T-helper 22 cell (primary cell): ENCODE results near the gene RBFOX2.
"Not testable (repeated sequence)": the region's sequence is repeated elsewhere in the genome, so short reads cannot be mapped to it uniquely, and the experiment has no call there.

Experiments
- DNase-seq: peaks from one replicate; pipeline ENCODE4 v3.0.0-alpha.2; 2020; ENCODE audit warnings: low read depth

RBFOX2 gene, protein sequence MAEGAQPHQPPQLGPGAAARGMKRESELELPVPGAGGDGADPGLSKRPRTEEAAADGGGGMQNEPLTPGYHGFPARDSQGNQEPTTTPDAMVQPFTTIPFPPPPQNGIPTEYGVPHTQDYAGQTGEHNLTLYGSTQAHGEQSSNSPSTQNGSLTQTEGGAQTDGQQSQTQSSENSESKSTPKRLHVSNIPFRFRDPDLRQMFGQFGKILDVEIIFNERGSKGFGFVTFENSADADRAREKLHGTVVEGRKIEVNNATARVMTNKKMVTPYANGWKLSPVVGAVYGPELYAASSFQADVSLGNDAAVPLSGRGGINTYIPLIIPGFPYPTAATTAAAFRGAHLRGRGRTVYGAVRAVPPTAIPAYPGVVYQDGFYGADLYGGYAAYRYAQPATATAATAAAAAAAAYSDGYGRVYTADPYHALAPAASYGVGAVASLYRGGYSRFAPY

DNA sequence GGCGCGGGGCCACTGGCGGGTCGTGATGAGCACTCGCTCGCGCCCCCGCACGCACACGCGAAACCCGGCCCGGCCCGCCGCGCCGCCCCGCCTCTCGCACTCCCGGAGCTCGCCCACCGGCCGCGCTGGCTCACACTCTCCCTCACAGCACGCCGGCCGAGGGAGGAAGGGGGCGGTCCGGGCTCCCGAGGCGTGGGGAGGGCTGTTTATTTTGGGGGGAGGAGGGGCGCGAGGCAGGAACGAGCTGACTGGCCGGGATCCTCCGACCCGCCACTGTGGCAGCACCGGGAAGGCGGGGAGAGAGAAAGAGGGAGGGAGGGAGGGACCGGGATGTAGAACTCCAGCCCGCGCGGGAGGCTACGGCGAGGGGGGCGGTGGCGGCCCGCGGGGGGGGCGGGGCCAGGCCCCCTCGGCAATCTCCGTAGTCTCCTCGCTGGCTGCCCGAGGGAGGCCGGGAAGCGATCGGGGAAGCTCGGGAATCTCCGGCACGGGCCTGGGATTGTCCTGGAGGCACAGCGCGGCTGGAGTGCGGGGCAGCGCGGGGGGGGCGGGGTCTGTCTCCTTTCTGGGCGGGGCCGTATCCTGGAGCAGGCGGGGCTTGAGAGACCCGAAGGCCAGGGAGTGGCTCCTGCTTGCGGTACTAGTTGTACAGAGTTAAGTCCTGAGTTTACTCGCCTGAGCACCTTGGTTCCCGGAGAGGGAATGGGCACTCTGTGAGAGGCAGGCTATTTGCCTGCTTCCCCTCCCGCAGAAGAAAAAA lies at the start of gene RBFOX2:
Gene RBFOX2, minus strand, starts transcription at position 179 of the 760 bp plus-strand sequence. CDS start 399 bp downstream, outside the sequence.
- peak; percentile 49 for DNase-seq

DNA sequence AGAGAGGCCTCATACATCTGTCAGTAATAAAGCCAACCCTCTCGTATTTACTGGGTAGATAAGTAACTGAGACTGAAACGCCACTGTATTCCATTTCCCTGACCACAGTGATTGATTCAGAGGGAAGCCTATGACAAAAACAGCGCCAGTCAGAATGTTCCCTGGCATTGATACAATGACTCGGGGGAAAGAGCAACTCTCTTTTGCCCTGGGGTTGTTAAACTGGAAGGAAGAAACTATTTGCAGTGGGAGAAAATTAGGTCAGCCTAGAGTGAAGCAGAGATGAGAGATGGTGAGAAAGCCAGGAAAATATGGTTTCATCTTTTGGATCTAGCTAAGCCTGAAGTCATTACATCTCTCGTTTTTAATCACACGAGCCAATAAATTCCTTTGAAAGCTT lies 48.6 kb upstream of the RBFOX2 start:
- no peak for DNase-seq

DNA sequence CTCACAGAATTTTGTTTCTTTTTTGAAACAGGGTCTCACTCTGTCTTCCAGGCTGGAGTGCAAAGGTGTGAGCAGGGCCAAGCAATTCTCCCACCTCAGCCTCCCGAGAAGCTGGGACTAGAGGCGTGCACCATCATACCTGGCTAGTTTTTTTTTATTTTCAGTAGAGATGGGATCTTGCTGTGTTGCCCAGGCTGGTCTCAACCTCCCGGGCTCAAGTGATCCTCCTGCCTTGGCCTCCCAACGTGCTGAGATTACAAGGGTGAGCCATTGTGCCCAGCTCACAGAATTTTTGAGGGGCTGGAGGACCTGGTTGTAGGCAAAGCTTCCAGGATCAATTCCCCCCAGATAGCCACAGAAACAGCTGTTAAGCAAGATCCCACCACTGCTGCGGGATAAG lies 47.1 kb upstream of the RBFOX2 start:
- no peak for DNase-seq

DNA sequence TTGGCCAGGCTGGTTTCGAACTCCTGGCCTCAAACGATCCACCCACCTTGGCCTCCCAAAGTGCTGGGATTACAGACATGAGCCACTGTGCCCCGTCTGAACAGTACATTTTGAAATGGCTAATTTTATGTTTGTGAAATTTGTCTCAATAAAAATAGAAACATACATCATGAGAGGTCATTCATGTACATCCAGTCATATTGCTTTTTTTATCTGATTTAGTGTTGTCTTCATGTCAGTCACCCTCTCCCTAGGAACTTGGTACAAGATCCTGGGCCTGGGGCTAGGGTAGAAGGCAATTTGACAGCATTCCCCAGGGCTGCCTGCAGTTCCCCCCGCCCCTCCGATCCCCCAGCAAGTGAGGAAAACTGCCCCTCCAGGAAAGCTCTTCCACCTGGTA lies 46.6 kb upstream of the RBFOX2 start:
- DNase-seq: no peak

DNA sequence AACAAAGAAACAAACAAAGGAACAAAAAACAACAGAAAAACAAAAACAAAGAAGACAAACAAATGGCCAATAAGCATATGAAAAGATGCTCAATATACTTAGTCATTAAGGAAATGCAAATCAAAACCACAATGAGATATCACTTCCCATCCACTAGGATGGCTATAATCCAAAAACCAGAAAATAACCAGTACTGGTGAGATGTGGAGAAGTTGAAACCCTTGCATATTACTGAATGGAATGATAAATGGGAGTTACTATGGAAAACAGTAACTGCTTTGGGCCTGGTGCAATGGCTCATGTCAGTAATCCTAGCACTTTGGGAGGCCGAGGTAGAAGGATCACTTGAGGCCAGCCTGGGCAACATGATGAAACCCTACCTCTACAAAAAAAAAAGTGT lies 44.9 kb upstream of the RBFOX2 start:
- no peak for DNase-seq

DNA sequence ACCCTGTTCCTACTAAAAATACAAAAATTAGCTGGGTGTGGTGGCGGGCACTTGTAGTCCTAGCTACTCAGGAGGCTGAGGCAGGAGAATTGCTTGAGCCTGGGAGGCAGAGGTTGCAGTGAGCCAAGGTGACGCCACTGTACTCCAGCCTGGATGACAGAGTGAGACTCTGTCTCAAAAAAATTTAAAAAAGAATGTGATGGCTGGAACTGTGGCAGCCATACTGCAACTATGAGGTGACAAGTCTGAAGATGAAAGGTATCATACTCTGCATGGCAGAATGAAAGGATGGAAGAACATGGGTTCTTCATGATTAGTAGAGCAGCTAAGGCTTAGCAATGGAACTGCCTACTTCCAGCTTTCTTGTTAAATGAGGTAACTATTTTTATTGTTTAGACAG lies 42.0 kb upstream of the RBFOX2 start:
- DNase-seq: not testable (repeated sequence)

DNA sequence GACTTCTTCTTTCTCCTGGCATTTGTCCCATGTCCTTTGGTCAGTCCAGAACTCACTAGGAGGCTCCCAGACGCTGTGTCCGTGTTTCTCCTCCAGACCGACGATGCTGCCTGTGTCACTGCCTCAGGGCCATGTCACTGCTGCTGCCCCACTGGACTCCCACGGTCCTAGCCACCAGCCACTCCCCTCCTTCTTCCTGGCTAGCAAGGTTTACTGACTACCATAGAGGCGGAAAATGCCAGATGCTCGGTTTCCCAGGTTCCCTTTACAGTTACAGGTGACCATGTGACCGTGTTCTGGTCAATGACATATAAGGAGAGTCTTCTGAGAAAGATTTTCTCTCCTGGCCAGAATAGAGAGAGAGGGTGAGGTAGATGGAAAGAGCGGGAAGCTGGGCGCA lies 40.7 kb upstream of the RBFOX2 start:
- DNase-seq: no peak

DNA sequence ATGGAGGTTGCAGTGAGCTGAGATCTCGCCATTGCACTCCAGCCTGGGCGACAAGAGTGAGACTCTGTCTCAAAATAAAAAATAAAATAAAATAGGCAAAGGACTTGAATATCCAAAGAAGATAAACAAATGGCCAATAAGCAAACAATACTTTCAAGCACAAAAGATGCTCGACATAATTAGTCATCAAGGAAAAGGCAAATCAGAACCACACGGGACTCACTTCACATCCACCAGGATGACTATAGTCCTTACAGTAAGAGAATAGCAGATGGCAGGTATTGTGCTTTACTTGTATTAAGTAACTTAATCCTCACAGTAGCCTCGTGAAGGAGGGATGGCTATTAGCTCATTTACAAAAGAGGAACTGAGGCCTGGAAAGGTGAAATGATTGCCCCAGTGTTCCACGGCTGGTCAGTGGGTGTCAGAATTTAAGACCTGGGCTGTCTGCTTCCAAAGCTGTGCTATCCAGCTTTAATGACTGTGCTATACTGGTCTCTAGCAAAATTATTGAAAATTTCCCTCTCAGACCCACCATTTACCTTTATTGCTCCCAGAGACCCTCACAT lies 40.2 kb upstream of the RBFOX2 start:
- no peak for DNase-seq

DNA sequence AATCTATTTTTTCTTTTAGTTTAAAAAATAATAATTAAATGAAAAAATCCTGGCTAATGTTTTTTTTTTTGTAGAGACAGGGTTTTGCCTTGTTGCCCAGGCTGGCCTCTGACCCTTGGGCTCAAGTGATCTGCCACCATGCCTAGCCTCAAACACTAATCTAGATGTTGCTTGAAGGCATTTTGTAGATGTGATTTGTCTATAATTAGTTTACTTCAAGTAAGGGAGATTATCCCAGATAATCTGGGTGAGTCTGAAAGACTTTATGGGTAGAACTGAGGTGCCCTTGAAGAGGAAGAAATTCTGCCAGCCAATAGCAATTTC lies 38.6 kb upstream of the RBFOX2 start:
- DNase-seq: no peak

DNA sequence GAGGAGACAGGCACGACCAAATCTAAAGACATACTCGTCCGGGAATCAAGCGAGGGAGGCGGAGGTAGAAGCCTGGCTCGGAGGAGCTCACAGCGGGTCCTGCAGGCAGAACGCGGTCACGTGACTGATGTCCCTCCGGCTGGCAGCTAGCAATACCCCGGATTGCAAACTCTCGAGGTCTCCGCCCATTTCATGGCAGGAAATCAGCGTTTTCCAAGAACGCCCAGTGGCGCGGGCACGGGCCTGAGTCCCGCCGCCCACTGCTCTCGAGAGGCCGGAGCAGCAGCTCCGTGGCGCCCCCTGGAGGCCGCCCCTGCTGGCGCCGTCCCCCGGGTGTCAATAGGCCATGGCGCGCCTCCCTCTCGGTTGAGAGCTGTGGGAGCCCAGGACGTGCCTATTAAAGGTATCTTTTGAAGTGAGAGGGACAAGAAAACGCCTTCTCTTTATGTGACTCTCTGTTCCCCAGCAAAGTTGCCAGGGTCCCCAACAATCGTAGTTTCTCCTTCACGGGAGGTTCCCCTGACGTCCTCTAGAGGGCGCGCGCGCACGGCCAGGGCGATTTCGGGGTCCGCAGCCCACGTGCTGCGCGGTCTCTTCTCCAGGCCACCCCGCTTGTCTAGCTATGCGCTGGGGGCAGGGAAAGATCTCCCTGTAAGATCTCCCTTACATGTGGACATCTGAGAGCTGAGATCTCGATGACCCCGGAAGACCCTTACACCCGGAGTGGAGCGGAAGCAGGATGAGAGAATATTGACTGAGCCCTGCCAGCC lies 37.3 kb upstream of the RBFOX2 start:
- peak; percentile 16 for DNase-seq

DNA sequence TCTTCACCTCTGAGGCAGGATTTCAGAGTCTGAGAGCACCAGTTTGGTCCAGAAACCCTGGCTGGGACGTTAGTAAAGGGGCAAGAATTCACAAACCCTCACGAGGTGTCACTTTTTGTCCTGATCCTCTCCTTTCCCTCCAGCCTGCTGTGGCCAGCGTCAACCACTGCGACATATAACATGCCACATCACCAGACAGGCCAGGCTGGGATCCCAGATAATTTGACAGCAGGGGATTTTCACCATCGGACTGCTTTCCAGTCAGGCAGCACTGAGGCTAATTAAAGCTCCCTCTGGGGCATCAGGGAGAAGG lies 36.8 kb upstream of the RBFOX2 start:
- no peak for DNase-seq

DNA sequence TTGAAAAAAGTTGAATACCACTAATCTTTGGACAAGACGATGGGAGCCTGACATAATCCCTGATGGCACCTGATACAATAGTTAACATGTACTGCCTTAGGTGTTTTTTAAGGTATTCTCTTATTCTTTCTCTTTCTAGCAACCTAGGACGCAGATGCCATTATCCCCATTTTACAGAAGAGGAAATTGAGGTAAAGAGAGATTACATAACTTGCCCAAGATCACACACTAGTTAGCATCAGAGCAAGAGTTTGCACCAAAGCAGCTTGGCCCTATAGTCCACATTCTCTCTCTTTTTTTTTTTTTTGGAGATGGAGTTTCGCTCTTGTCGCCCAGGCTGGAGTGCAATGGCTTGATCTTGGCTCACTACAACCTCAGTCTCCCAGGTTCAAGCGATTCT lies 35.7 kb upstream of the RBFOX2 start:
- DNase-seq: no peak

DNA sequence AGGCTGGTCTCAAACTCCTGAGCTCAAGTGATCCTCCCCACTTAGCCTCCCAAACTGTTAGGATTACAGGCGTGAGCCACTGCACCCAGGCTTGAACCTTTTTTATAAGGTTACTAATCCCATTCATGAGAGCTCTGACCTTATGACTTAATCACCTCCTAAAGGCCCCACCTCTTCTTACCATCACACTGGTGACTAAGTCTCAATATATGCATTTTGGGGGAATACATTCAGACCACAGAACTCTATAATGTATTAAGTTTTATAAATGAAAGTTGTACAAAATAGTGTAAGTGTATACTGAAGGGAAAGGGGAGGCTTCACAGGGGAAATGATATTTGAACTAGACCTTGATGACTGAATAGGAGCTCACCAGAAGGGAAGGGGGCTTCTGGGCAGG lies 28.4 kb upstream of the RBFOX2 start:
- DNase-seq: no peak

DNA sequence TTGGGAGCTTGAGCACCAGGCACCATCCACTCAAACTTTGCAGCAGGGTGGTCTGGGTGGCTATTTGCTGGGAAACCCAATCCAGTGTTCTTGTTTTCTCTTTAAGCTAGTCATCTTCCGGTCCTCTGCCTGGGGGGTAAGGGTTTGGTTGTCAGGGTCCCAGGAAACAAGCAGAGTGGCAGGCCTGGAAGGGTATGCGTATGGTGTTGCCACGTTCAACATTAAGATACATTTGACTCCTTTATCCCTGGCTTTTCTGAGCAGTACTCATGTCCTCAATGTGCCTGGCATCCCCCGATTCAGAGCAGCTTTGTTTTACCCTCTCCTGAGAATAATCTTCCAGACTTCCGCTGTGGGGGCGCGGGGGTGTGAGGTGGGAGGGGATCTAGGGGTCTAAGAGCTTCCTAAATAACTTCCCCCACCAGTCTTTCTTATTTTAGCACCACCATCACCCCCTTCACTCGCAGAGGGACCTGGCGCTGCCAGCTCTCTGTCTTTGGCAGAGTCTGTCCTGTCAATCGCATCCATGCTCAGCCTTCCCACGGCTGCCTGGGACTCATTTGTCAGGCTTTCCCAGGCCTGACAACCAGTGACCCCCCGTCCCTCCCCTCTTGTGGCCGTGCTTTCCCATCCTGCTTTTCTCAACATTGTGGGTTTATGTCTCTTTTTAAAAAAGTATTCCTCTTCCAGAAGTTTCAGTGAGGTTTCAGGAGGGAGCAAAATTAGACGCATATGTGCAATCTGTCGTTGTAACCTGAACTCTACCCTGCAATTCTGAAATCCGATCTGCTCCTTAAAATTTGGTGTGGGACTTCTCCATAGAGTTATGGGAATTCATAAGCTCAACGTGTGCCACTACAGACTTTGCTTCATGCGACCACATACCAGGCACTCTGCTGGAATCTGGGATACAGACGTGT lies 27.0 kb upstream of the RBFOX2 start:
- no peak for DNase-seq

DNA sequence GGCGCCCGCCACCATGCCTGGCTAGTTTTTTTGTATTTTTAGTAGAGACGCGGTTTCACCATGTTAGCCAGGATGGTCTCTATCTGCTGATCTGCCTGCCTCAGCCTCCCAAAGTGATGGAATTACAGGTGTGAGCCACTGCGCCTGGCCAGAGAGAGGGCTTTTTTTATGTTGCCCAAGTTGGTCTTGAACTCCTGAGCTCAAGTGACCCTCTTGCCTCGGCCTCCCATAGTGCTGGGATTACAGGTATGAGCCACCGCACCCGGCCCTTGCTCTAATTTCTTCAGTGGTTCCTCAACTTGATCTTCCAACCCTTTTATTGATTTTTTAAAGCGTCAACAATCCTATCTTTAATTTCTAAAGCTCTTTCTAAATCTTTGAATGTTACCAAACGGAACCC lies 25.8 kb upstream of the RBFOX2 start:
- DNase-seq: not testable (repeated sequence)

DNA sequence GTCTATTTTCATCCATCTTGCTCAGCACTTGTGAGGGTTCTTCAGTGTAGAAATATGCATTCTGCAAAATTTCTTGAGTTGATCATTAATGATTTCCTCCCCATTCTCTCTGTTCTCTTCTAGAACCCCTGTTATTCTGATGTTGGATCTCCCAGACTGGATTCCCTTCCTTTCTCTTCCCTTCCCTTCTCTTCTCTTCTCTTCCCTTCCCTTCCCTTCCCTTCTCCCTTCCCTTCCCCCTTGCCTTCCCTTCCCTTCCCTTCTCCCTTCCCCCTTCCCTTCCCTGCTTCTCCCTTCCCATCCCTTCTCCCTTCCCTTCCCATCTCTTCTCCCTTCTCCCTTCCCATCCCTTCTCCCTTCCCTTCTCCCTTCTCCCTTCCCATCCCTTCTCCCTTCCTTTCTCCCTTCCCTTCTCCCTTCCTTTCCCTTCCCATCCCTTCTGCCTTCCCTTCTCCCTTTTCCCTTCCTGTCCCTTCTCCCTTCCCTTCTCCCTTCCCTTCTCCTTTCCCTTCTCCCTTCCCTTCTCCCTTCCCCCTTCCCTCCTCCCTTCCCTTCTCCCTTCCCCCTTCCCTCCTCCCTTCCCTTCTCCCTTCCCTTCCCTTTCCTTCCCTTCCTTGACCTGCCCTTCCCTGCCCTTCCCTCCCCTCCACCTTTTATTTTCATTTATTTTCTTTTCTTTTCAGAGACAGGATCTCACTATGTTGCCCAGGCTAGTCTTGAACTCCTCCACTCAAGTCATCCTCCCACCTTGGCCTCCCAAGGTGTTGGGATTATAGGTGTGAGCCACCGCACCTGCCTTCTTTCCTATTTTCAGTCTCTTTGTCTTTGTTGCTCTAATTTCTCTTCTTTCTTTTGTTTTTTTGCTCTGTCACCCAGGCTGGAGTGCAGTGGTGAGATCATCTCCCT lies 24.9 kb upstream of the RBFOX2 start:
- DNase-seq: no peak

DNA sequence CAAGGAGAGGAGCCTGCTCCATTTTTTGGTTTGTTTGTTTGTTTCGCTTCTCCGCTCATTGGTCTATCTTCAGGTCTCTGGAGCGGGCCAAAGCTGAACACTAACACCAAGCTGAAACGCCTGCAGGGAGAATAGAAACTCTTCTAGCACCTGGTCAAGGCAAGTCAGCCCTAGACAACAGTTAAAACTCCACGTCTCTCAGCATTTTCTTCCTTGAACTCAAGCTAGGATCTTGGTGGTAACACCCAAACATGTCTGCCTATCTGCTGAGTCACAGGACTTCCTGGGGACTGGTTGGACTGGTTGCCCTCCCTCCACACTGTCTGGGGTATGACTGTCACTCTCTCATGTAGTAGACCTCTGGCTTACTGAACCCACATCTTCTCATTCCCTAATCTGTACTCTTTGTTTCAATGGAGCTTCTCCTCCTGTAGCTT lies 23.9 kb upstream of the RBFOX2 start:
- DNase-seq: no peak

DNA sequence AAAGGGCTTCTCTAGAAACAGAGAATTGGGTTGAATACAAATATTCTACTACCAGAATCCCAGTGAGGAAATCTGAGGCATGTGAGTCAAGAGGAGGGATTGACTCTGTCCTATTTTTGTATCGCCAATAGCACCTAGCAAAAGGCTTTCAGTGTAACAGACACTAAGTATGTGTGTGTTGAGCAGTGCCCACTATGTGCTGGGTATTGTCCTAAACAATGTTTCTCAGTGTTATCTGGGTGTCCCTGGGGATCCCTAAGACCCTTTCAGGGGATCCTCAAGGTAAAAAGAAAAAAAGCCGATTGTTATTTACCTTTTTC lies 21.0 kb upstream of the RBFOX2 start:
- no peak for DNase-seq

DNA sequence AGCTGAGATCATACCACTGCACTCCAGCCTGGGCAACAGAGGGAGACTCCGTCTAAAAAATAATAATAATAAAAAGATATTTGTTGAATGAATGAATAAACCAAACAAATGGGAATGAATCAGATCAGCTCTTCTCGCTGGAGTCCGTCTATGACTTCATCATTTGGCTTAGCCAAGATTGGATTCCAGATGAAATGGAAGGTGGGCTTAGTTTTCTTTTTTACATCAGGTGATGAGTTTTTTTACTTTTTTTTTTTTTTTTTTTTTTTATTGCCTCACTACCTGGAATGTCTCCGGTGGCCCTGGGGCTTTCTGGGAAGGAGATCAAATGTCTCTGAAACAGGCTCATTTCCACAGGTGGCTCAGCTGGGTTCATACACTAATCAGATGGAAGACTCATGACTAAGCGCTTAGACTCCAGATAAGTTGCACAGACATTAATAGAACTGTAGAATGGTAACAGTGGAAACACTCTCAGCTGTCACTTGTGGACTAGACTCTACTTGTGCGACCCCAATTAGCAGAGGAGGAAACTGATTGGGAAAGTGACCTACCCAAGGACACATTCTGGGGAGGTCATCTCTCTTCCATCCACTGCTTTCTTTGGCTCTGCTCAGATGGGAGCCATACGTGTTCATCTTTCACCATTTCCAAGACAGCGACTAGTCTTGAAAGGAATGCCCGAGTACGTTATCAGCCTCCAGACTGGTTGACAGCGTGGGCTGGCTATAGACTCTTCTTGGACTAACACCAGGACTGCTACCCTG lies 20.5 kb upstream of the RBFOX2 start:
- DNase-seq: no peak

DNA sequence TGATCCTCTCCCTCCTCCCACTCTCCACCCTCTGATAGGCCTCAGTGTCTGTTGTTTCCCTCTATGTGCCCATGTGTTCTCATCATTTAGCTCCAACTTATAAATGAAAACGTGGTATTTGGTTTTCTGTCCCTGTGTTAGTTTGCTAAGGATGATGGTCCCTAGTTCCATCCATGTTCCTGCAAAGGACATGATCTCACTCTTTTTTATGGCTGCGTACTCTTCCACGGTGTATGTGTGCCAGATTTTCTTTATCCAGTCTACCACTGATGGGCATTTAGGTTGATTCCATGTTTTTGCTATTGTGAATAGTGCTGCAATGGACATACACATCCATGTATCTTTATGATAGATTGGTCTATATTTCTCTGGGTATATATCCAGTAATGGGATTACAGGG lies 15.9 kb upstream of the RBFOX2 start:
- not testable (repeated sequence) for DNase-seq
